Measurements from ENCODE around the gene LRP1B. TPM values are rescaled to one million over a fixed set of nuclear protein-coding genes. Genes with fewer than 3 reads are reported as not detected.

Gene LRP1B
- polyA plus RNA-seq, 1 donor from 2014 or later = 12.7 TPM

- H3K4me2 ChIP-seq (ENCODE audit: low read length) = no peak overlapping the region
- no peaks in the 10 kb centered on the region for H3F3A ChIP-seq (ENCODE audit: insufficient read depth, low read length, poor library complexity, severe bottlenecking)
- no peaks in the 10 kb centered on the region for H3K36me3 ChIP-seq (ENCODE audit: insufficient read depth, low read length)
- no peak overlapping the region for H3K9ac ChIP-seq (ENCODE audit: low read length)
- TF ChIP-seq, protein P1, sequence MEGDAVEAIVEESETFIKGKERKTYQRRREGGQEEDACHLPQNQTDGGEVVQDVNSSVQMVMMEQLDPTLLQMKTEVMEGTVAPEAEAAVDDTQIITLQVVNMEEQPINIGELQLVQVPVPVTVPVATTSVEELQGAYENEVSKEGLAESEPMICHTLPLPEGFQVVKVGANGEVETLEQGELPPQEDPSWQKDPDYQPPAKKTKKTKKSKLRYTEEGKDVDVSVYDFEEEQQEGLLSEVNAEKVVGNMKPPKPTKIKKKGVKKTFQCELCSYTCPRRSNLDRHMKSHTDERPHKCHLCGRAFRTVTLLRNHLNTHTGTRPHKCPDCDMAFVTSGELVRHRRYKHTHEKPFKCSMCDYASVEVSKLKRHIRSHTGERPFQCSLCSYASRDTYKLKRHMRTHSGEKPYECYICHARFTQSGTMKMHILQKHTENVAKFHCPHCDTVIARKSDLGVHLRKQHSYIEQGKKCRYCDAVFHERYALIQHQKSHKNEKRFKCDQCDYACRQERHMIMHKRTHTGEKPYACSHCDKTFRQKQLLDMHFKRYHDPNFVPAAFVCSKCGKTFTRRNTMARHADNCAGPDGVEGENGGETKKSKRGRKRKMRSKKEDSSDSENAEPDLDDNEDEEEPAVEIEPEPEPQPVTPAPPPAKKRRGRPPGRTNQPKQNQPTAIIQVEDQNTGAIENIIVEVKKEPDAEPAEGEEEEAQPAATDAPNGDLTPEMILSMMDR (IDR thresholded peaks at IDR 0.05; ENCODE audit: poor library complexity, severe bottlenecking) = no peak
- TF ChIP-seq, protein P2, sequence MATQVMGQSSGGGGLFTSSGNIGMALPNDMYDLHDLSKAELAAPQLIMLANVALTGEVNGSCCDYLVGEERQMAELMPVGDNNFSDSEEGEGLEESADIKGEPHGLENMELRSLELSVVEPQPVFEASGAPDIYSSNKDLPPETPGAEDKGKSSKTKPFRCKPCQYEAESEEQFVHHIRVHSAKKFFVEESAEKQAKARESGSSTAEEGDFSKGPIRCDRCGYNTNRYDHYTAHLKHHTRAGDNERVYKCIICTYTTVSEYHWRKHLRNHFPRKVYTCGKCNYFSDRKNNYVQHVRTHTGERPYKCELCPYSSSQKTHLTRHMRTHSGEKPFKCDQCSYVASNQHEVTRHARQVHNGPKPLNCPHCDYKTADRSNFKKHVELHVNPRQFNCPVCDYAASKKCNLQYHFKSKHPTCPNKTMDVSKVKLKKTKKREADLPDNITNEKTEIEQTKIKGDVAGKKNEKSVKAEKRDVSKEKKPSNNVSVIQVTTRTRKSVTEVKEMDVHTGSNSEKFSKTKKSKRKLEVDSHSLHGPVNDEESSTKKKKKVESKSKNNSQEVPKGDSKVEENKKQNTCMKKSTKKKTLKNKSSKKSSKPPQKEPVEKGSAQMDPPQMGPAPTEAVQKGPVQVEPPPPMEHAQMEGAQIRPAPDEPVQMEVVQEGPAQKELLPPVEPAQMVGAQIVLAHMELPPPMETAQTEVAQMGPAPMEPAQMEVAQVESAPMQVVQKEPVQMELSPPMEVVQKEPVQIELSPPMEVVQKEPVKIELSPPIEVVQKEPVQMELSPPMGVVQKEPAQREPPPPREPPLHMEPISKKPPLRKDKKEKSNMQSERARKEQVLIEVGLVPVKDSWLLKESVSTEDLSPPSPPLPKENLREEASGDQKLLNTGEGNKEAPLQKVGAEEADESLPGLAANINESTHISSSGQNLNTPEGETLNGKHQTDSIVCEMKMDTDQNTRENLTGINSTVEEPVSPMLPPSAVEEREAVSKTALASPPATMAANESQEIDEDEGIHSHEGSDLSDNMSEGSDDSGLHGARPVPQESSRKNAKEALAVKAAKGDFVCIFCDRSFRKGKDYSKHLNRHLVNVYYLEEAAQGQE (IDR thresholded peaks at IDR 0.05; ENCODE audit: borderline replicate concordance) = no peak
- TF ChIP-seq EP300 (conservative IDR thresholded peaks at IDR 0.05; ENCODE audit: poor library complexity, severe bottlenecking) (no peak), EZH2 (IDR thresholded peaks at IDR 0.05; ENCODE audit: borderline replicate concordance, insufficient read depth, low read length, poor library complexity, severe bottlenecking) (no peak), POLR2AphosphoS5 (IDR thresholded peaks at IDR 0.05) (no peak), RAD21 (conservative IDR thresholded peaks at IDR 0.05) (no peak), TAF1 (IDR thresholded peaks at IDR 0.05; ENCODE audit: low read depth) (no peak), MXI1 (conservative IDR thresholded peaks at IDR 0.05; ENCODE audit: poor library complexity, severe bottlenecking) (no peak), SMC3 (conservative IDR thresholded peaks at IDR 0.05; ENCODE audit: poor library complexity) (no peak)
- no peak overlapping the region for H2AFZ ChIP-seq (ENCODE audit: low read depth, low read length)
- no peak overlapping the region for H3K27ac ChIP-seq (ENCODE audit: low read length)
- no peaks in the 10 kb centered on the region for H3K27me3 ChIP-seq (ENCODE audit: insufficient read depth, low read depth, low read length)
- no peaks in the 10 kb centered on the region for H3K79me2 ChIP-seq (replicated peaks; ENCODE audit: insufficient read depth, low read length)
- no peaks in the 10 kb centered on the region for H3K9me3 ChIP-seq (ENCODE audit: low read length)
- no peaks in the 10 kb centered on the region for H3K9me2 ChIP-seq (ENCODE audit: insufficient read depth, low read length)
- H3K4me3 ChIP-seq (ENCODE audit: low read length) = no peak overlapping the region
- H4K20me1 ChIP-seq (ENCODE audit: insufficient read depth) = no peaks in the 10 kb centered on the region
Observed at GRCh38 chr2:141103216-141103615, 1027.6 kb downstream of the LRP1B start.

DNA sequence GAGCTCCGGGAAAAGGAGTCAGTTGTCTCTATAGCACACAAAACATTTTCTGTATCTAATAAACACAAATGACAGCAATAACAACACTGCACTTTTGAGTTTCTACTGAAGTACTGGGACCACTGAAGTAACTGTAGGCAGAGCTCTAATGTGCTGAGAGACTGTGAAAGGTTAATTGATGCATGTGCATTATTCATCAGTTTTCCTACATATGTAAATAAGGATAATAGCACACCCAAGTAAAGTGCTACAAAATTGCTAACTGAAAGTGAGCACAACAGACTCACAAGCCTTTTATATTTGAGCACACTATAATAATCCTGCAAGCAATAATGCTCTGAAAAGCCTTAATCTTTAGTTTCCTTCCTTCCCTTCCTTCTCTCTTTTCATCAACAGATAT lies 1051.6 kb downstream of the LRP1B start:
- Histone ChIP-seq H3K4me2 (ENCODE audit: low read length) (no peak overlapping the region), H3K4me3 (ENCODE audit: low read length) (no peak overlapping the region), H3K79me2 (replicated peaks; ENCODE audit: insufficient read depth, low read length) (no peaks in the 10 kb centered on the region), H2AFZ (ENCODE audit: low read depth, low read length) (no peak overlapping the region), H3K27ac (ENCODE audit: low read length) (no peak overlapping the region), H3K9me2 (ENCODE audit: insufficient read depth, low read length) (no peaks in the 10 kb centered on the region), H3K9ac (ENCODE audit: low read length) (no peak overlapping the region), H4K20me1 (ENCODE audit: insufficient read depth) (no peaks in the 10 kb centered on the region), H3K9me3 (ENCODE audit: low read length) (no peaks in the 10 kb centered on the region), H3K36me3 (ENCODE audit: insufficient read depth, low read length) (no peaks in the 10 kb centered on the region), H3K27me3 (ENCODE audit: insufficient read depth, low read depth, low read length) (no peaks in the 10 kb centered on the region), H3F3A (ENCODE audit: insufficient read depth, low read length, poor library complexity, severe bottlenecking) (no peaks in the 10 kb centered on the region)
- TF ChIP-seq RAD21 (conservative IDR thresholded peaks at IDR 0.05) (no peak), EZH2 (IDR thresholded peaks at IDR 0.05; ENCODE audit: borderline replicate concordance, insufficient read depth, low read length, poor library complexity, severe bottlenecking) (no peak), TAF1 (IDR thresholded peaks at IDR 0.05; ENCODE audit: low read depth) (no peak), POLR2AphosphoS5 (IDR thresholded peaks at IDR 0.05) (no peak), MXI1 (conservative IDR thresholded peaks at IDR 0.05; ENCODE audit: poor library complexity, severe bottlenecking) (no peak), EP300 (conservative IDR thresholded peaks at IDR 0.05; ENCODE audit: poor library complexity, severe bottlenecking) (no peak), SMC3 (conservative IDR thresholded peaks at IDR 0.05; ENCODE audit: poor library complexity) (no peak)
- TF ChIP-seq, protein P1 (IDR thresholded peaks at IDR 0.05; ENCODE audit: poor library complexity, severe bottlenecking) = no peak
- TF ChIP-seq, protein P2 (IDR thresholded peaks at IDR 0.05; ENCODE audit: borderline replicate concordance) = no peak

Data from neural cell (in vitro differentiated cells).